DOHH2 (cell line): ENCODE measurements around the gene NEK5.

Experiments
- H3F3A ChIP-seq: fragments of 200-600 bp; sonication (generic), shearing (Covaris generic); 2 replicates; pipeline ENCODE4 v1.6.0; 2016; ENCODE audit warnings: antibody characterized with exemption, mild to moderate bottlenecking; ENCODE audit not compliant: control insufficient read depth, insufficient read depth
- H3K27ac ChIP-seq: fragments of 200-600 bp; sonication (generic); 2 replicates; pipeline ENCODE4 v1.5.1; 2014; ENCODE audit warnings: low read depth, mild to moderate bottlenecking, low read length, moderate library complexity
- H3K27me3 ChIP-seq: fragments of 200-600 bp; sonication (generic); 2 replicates; pipeline ENCODE4 v1.6.1; 2014; ENCODE audit warnings: mild to moderate bottlenecking, low read length, mixed read lengths; ENCODE audit not compliant: control insufficient read depth
- H3K36me3 ChIP-seq: fragments of 200-600 bp; sonication (generic); 2 replicates; pipeline ENCODE4 v1.6.1; 2014; ENCODE audit warnings: mild to moderate bottlenecking, low read length, moderate library complexity, mixed read lengths; ENCODE audit not compliant: control insufficient read depth
- H3K4me1 ChIP-seq: fragments of 200-600 bp; sonication (generic); 2 replicates; pipeline ENCODE4 v1.6.1; 2014; ENCODE audit warnings: mild to moderate bottlenecking, low read length, mixed read lengths; ENCODE audit not compliant: control insufficient read depth
- H3K4me2 ChIP-seq: fragments of 200-600 bp; sonication (generic); 2 replicates; pipeline ENCODE4 v1.6.0; 2014; ENCODE audit warnings: mild to moderate bottlenecking, low read length, moderate library complexity
- H3K4me3 ChIP-seq: fragments of 200-600 bp; sonication (generic); 2 replicates; pipeline ENCODE4 v1.5.1; 2014; ENCODE audit warnings: mild to moderate bottlenecking, low read length, mixed read lengths
- H3K79me2 ChIP-seq: fragments of 200-600 bp; sonication (generic); 2 replicates; pipeline ENCODE4 v1.6.1; 2014; ENCODE audit warnings: mild to moderate bottlenecking, low read length, mixed read lengths; ENCODE audit not compliant: control insufficient read depth
- H3K9me2 ChIP-seq: fragments of 200-600 bp; sonication (generic); replicated peaks from 2 replicates; pipeline ENCODE4 v1.6.1; 2014; ENCODE audit warnings: mild to moderate bottlenecking, low read length, mixed read lengths; ENCODE audit not compliant: control insufficient read depth
- H3K9me3 ChIP-seq: fragments of 200-600 bp; sonication (generic); 2 replicates; pipeline ENCODE4 v1.6.1; 2014; ENCODE audit warnings: antibody characterized with exemption, low read length, mixed read lengths; ENCODE audit not compliant: control insufficient read depth, insufficient read depth
- H4K20me1 ChIP-seq: fragments of 200-600 bp; sonication (generic); 2 replicates; pipeline ENCODE4 v1.6.0; 2014; ENCODE audit warnings: low read depth, mild to moderate bottlenecking, antibody characterized with exemption, low read length, moderate library complexity; ENCODE audit not compliant: control insufficient read depth, insufficient read depth
- EZH2phosphoT487 ChIP-seq: fragments of 200-600 bp; sonication (generic); IDR thresholded peaks from 2 replicates; pipeline ENCODE4 v1.6.1; 2017; ENCODE audit warnings: borderline replicate concordance, mild to moderate bottlenecking, antibody characterized with exemption, low read length, moderate library complexity, mixed read lengths
- TF ChIP-seq, protein P1 (sequence below): fragments of 200-600 bp; sonication (generic); IDR thresholded peaks from one replicate; pipeline ENCODE4 v1.5.1; 2014; ENCODE audit warnings: antibody characterized with exemption, mild to moderate bottlenecking, low read depth, low read length; ENCODE audit not compliant: poor library complexity, severe bottlenecking

NEK5 gene

DNA sequence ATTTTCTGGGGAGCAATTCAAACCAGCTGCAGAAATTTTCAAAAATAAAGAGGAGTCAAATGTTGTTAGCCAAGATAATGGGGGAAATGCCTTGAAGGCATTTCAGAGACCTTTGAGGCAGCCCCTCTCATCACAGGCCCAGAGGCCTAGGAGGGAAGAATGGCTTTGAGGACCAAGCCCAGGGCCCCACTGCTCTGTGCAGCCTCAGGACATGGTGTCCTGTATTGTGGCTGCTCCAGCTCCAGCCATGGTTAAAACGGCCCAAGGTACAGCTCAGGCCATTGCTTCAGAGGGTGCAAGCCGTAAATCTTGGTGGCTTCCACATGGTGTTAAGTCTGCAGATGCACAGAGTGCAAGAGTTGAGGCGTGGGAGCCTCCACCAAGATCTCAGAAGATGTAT, 32.1 kb downstream of the NEK5 start:
- Histone ChIP-seq H3K4me1 (no peaks in the 10 kb centered on the region), H3K27ac (no peak overlapping the region), H4K20me1 (no peaks in the 10 kb centered on the region), H3K79me2 (no peaks in the 10 kb centered on the region), H3K27me3 (no peaks in the 10 kb centered on the region), H3K9me2 (no peaks in the 10 kb centered on the region), H3F3A (no peaks in the 10 kb centered on the region), H3K36me3 (no peaks in the 10 kb centered on the region), H3K4me2 (no peak overlapping the region), H3K4me3 (no peak overlapping the region), H3K9me3 (no peaks in the 10 kb centered on the region)
- TF ChIP-seq EZH2phosphoT487 = no peak
- TF ChIP-seq, protein P1, sequence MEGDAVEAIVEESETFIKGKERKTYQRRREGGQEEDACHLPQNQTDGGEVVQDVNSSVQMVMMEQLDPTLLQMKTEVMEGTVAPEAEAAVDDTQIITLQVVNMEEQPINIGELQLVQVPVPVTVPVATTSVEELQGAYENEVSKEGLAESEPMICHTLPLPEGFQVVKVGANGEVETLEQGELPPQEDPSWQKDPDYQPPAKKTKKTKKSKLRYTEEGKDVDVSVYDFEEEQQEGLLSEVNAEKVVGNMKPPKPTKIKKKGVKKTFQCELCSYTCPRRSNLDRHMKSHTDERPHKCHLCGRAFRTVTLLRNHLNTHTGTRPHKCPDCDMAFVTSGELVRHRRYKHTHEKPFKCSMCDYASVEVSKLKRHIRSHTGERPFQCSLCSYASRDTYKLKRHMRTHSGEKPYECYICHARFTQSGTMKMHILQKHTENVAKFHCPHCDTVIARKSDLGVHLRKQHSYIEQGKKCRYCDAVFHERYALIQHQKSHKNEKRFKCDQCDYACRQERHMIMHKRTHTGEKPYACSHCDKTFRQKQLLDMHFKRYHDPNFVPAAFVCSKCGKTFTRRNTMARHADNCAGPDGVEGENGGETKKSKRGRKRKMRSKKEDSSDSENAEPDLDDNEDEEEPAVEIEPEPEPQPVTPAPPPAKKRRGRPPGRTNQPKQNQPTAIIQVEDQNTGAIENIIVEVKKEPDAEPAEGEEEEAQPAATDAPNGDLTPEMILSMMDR = no peak

DNA sequence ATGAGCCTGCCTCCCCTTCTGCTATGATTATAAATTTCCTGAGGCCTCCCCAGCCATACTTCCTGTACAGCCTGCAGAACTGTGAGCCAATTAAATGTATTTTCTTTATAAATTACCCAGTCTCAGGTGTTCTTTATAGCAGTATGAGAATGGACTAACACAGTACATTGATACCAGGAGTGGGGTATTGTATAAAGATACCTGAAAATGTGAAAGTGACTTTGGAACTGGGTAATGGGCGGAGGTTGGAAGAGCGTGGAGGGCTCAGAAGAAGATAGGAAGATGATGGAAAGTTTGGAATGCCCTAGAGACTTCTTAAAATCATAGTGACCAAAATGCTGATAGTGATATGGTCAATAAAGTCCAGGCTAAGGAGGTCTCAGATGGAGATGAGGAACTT, 32.8 kb downstream of the NEK5 start:
- TF ChIP-seq, protein P1 = no peak
- no peak for TF ChIP-seq EZH2phosphoT487
- no peaks in the 10 kb centered on the region for H3K36me3 ChIP-seq
- no peak overlapping the region for H3K4me2 ChIP-seq
- H3K79me2 ChIP-seq = no peaks in the 10 kb centered on the region
- no peak overlapping the region for H3K27ac ChIP-seq
- no peaks in the 10 kb centered on the region for H3K27me3 ChIP-seq
- no peak overlapping the region for H3K4me3 ChIP-seq
- no peaks in the 10 kb centered on the region for H3K9me2 ChIP-seq
- no peaks in the 10 kb centered on the region for H3K9me3 ChIP-seq
- no peaks in the 10 kb centered on the region for H3F3A ChIP-seq
- H3K4me1 ChIP-seq = no peaks in the 10 kb centered on the region
- H4K20me1 ChIP-seq = no peaks in the 10 kb centered on the region

DNA sequence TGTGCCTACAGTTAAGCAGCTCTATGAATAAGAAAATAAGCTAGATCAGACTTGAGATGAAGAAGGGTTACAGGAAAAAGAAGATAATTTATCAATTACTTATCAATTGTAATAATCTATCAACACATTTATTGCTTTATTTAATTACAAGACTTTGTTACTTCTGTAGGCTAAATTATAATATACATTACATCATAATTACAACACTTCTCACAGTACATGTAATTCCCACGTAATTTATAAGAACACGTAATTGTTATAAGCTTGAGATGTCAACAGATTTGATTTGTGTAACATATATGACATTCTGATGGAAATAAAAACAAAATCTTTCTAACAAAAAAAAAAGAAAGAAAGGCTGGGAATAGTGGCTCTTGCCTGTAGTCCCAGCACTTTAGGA, 36.8 kb downstream of the NEK5 start:
- H4K20me1 ChIP-seq = no peaks in the 10 kb centered on the region
- no peaks in the 10 kb centered on the region for H3K9me3 ChIP-seq
- H3K36me3 ChIP-seq = no peaks in the 10 kb centered on the region
- no peak for TF ChIP-seq EZH2phosphoT487
- TF ChIP-seq, protein P1 = no peak
- H3K79me2 ChIP-seq = no peaks in the 10 kb centered on the region
- no peaks in the 10 kb centered on the region for H3F3A ChIP-seq
- H3K27me3 ChIP-seq = no peaks in the 10 kb centered on the region
- H3K4me1 ChIP-seq = no peaks in the 10 kb centered on the region
- H3K4me2 ChIP-seq = no peak overlapping the region
- no peak overlapping the region for H3K27ac ChIP-seq
- no peaks in the 10 kb centered on the region for H3K9me2 ChIP-seq
- no peak overlapping the region for H3K4me3 ChIP-seq

DNA sequence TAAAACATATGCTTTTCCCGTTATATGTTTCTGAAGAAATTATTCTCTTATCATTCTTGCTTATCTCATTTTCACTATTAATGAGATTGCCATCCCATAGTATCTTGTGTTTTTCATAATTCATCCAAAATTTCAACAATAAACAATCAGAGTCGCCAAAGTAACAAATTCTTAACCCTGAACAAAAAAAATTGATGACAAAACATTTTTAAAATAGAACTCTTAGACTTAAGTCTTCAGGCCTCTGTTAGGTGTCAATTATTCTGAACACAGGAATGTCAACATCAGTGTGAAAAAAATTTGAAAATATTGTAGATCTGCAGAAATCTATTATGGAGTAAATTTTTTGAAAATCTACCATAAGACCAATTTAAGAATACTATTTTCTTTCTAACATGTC, 37.4 kb downstream of the NEK5 start:
- H3K9me3 ChIP-seq = no peaks in the 10 kb centered on the region
- H3K27ac ChIP-seq = no peak overlapping the region
- no peaks in the 10 kb centered on the region for H3K4me1 ChIP-seq
- TF ChIP-seq, protein P1 = no peak
- H3K36me3 ChIP-seq = no peaks in the 10 kb centered on the region
- no peaks in the 10 kb centered on the region for H3K9me2 ChIP-seq
- H3F3A ChIP-seq = no peaks in the 10 kb centered on the region
- no peak overlapping the region for H3K4me3 ChIP-seq
- no peak overlapping the region for H3K4me2 ChIP-seq
- H3K27me3 ChIP-seq = no peaks in the 10 kb centered on the region
- H4K20me1 ChIP-seq = no peaks in the 10 kb centered on the region
- no peaks in the 10 kb centered on the region for H3K79me2 ChIP-seq
